Keratinocyte (primary cell): ENCODE measurements around the gene FOS.

ENCODE experiments used
- EZH2 ChIP-seq: IDR thresholded peaks from one replicate; pipeline ENCODE4 v1.6.1; 2012; ENCODE audit warnings: inconsistent platforms, mild to moderate bottlenecking, low read length, moderate library complexity
- TF ChIP-seq, protein P1 (sequence below), 3 experiments: IDR thresholded peaks in 1 of 3; conservative IDR thresholded peaks in 1 of 3; optimal IDR thresholded peaks in 1 of 3; 2 replicates in 2 of 3; 3 replicates in 1 of 3; pipeline versions ENCODE3 to v1.5.1; 2011; ENCODE audit warnings: low read length in 3 of 3, mild to moderate bottlenecking in 3 of 3, moderate library complexity in 2 of 3, control low read depth in 1 of 3, inconsistent platforms in 1 of 3; ENCODE audit not compliant: insufficient read depth in 2 of 3; ENCODE audit errors: extremely low read depth in 1 of 3

DNA sequence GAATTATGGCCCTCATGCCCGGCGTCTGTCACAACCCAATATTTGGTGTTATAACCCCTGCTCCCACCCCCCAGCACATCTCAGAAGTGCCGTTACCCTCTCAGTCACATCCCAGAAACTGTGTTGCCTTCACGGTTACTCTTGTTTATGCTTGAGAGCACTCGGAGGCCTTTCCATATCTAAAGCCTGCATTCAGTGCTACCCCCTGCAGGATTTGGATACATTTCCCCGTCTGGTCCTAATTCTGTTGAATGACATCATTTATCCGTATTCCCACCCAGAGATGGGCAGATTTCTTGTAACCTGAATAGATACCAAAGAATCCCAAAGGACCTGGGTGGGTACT lies 19.1 kb upstream of the FOS start:
- TF ChIP-seq, protein P1, sequence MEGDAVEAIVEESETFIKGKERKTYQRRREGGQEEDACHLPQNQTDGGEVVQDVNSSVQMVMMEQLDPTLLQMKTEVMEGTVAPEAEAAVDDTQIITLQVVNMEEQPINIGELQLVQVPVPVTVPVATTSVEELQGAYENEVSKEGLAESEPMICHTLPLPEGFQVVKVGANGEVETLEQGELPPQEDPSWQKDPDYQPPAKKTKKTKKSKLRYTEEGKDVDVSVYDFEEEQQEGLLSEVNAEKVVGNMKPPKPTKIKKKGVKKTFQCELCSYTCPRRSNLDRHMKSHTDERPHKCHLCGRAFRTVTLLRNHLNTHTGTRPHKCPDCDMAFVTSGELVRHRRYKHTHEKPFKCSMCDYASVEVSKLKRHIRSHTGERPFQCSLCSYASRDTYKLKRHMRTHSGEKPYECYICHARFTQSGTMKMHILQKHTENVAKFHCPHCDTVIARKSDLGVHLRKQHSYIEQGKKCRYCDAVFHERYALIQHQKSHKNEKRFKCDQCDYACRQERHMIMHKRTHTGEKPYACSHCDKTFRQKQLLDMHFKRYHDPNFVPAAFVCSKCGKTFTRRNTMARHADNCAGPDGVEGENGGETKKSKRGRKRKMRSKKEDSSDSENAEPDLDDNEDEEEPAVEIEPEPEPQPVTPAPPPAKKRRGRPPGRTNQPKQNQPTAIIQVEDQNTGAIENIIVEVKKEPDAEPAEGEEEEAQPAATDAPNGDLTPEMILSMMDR (optimal IDR thresholded peaks at IDR 0.05 in 1 of 3, IDR thresholded peaks at IDR 0.05 in 1 of 3, conservative IDR thresholded peaks at IDR 0.05 in 1 of 3; ENCODE audit: extremely low read depth in 1 of 3, insufficient read depth in 2 of 3, low read length in 3 of 3): peak in 1 of 3 experiments; percentile 20
- TF ChIP-seq EZH2: no peak
